Liver (tissue), 3 donors: ENCODE measurements around the gene EXOC3L1.

Experiments used
- ATF3 ChIP-seq: IDR thresholded peaks from 2 replicates; pipeline ENCODE4 v1.6.1; 2016; ENCODE audit warnings: antibody characterized with exemption
- CTCF ChIP-seq: fragments of 150-350 bp; IDR thresholded peaks from 2 replicates; pipeline ENCODE4 v1.5.1; 2017; ENCODE audit warnings: improper control_type of control experiment, low read depth, low read length; ENCODE audit not compliant: missing input control
- EGR1 ChIP-seq, 2 donors: IDR thresholded peaks; 2 replicates each; pipeline ENCODE4 v1.6.1; 2016 to 2018; ENCODE audit warnings: antibody characterized with exemption in 2 of 2, low read depth in 2 of 2
- JUND ChIP-seq, 2 donors: IDR thresholded peaks; 2 replicates each; pipeline ENCODE4 v1.6.1; 2016; ENCODE audit warnings: antibody characterized with exemption in 2 of 2
- MAX ChIP-seq: IDR thresholded peaks from 2 replicates; pipeline ENCODE4 v1.6.1; 2016; ENCODE audit warnings: antibody characterized with exemption
- RAD21 ChIP-seq, 2 donors: IDR thresholded peaks; 2 replicates each; pipeline ENCODE4 v1.6.1; 2016; ENCODE audit warnings: antibody characterized with exemption in 2 of 2, mild to moderate bottlenecking in 2 of 2
- REST ChIP-seq: IDR thresholded peaks from 2 replicates; pipeline ENCODE4 v1.6.1; 2016; ENCODE audit warnings: antibody characterized with exemption, mild to moderate bottlenecking
- TAF1 ChIP-seq: conservative IDR thresholded peaks from 2 replicates; pipeline ENCODE4 v1.6.1; 2016; ENCODE audit warnings: antibody characterized with exemption, mild to moderate bottlenecking
- donor health status: healthy.
- donor health status: healthy.

- TF ChIP-seq TAF1 (no peak), REST (no peak), RAD21 (IDR thresholded peaks at IDR 0.05) (no peak), JUND (IDR thresholded peaks at IDR 0.05) (no peak), CTCF (no peak), ATF3 (no peak), MAX (no peak), EGR1 (IDR thresholded peaks at IDR 0.05; ENCODE audit: low read depth in 2 of 2) (no peak)
These were observed 47.7 kb upstream of the EXOC3L1 start for GRCh38 chr16:67237396-67238277.
